Activated CD4-positive, alpha-beta T cell treated with anti-CD3 and anti-CD28 coated beads, Interleukin-2, amount 50 U/mL, for 1 hour (primary cell): ENCODE measurements around the gene DSC3.

Experiments used
- DNase-seq: peaks from one replicate; pipeline ENCODE4 v3.0.0-alpha.2; 2020

The DSC3 gene

DNA sequence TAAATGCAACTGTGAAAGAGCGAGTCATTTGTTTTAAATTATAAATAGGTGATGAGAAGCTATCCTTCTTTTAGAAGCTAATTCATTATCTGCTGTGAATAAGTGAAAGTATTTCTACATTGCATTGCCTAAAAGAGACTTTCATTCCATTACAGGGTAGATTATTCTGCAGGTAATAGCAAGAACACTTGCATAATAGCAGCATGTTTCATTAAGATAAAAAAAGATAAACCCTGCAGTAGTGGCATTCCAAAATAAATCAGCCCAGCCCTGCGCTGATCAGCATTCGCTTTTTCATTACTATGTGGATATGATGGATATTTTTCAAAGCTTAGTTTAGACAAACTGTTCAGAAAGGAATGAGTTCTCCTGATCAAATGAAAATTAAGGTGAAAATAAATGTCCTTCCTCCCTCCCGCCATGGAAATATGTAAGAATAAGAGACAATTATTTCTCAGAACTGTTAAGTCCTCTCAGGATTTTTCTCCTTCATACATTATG, 72.8 kb downstream of the DSC3 start:
- DNase-seq, result no peak

DNA sequence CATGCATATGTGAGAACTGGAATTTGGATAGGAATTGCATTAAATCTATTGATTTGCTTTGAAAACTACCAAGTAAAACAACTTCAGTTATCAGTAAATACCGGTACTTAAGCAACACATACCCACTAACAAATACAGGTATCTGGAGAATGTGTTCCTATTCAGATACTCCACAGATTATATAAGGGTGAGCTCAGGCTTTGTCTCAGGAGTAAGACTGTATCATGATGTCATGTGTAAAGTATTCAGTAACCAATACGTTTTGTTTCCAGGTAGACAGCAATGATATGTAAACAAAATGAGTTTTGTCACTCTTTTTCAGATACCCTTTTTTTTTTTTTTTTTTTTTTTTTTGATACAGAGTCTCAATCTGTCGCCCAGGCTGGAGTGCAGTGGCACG, 74.8 kb downstream of the DSC3 start:
- DNase-seq, result no peak

DNA sequence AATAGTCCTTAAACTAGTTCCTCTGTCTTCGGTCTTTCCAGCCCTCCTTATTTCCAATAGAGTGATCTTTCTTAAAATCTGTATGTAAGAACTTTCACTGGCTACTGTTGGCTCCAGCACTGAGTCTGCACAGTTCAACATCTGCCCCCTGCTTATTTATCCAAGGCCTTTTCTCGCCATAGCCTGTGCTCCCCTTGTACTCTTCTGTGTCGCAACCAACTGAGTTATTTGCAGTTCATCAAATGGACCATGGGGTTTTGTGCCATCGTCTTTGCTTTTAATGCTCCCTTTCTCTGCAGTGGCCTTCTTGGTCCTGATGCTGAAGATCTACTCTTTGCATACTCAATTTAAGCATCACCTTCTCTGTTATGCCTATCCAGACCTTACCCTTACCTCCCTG, 77.3 kb downstream of the DSC3 start:
- DNase-seq, result no peak

DNA sequence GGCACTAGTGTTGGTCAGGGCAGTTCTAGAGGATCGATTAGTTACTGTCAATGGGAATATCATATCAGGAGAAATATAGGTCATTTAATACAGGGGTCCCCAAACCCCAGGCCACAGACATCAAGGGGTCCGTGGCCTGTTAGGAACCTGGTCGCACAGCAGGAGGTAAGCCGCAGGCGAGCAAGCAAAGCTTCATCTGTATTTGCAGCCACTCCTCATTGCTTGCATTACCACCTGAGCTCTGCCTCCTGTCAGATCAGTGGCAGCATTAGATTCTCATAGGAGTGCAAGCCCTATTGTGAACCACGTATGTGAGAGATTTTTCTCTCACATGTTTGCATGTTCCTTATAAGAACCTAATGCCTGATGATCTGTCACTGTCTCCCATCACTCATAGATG, 81.9 kb downstream of the DSC3 start:
- DNase-seq, result no peak

DNA sequence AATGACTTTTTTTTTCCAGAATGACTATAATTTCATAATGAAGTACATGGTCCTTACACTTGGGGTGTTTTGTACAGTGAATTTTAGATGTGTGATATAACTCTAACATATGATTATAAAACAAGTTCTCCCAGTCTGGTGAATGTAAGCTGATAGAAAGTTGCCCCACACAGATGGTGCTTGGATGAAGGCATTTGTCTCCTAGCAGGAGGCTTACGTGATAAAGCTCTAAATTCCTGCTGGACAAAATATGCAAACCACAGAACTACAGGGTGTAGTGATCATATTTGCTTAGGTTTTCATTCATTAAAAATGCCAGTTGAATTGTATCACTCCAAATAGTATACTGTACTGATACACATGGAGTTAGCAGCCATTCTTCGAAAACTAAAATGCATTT, 85.5 kb downstream of the DSC3 start:
- no peak for DNase-seq

DNA sequence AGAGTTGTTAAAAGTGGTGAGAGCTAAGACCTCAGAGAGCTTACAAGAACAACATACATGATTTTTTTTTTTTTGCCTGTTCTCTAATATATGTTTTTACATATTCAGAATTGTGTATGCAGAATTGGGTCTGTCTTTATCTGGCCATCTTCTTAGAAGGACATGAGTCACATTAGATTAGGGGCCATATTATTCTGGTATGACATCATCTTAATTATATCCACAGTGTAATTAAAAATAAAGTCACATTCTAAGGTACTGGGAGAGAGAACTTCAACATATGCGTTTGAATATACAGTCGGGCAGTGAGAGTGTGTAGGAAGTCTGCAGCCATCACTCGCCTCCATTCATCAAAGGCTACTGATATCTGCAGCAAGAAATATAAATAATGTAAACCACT, 88.3 kb downstream of the DSC3 start:
- DNase-seq, result no peak

DNA sequence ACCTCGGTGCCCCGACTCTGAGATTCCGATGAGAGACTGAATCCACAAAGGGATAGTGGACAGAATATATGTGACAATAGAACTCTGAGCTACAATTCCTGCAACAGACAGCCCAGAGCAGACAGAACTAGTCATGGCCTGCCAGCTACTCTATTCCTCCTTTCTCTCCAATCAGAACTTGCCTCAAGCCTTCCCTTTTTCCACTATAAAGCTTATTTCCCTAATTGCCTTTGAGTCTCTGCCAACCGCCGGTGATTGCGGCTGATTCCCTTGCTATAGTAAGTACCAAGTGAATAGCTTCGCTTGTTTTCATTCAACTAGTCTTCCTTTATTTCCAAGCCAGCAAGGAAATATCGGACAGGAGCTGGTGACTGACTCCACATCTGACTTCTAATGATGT, 96.8 kb downstream of the DSC3 start:
- no peak for DNase-seq

GRCh38 chr18:30944773-30945417, 97.6 kb downstream of the DSC3 start:
- no peak for DNase-seq

GRCh38 chr18:30940952-30941539, 101.5 kb downstream of the DSC3 start:
- DNase-seq, result no peak
